Stimulated activated CD4-positive, alpha-beta T cell treated with anti-CD3 and anti-CD28 coated beads, Interleukin-12 subunit alpha, Interleukin-12 subunit beta, amount 100 ng/mL, for 48 hours (primary cell): Measurements from ENCODE around the gene CCT5.
"Not testable (repeated sequence)": the region's sequence is repeated elsewhere in the genome, so short reads cannot be mapped to it uniquely, and the experiment has no call there.

Experiments used
- DNase-seq, 3 donors: peaks; one replicate each; pipeline ENCODE4 v3.0.0-alpha.2; 2020; ENCODE audit warnings: low read depth in 2 of 3, low spot score in 1 of 3

The CCT5 gene

GRCh38 chr5:10244342-10244944 is 5.6 kb upstream of the CCT5 start:
- no peak for DNase-seq

- DNase-seq: no peak
Observed at GRCh38 chr5:10246761-10247160, 3.3 kb upstream of the CCT5 start.

- not testable (repeated sequence) for DNase-seq
Observed at GRCh38 chr5:10247217-10247616, 2.9 kb upstream of the CCT5 start.

GRCh38 chr5:10248378-10249260 is 1.5 kb upstream of the CCT5 start:
- DNase-seq: no peak

- DNase-seq: no peak
Observed at GRCh38 chr5:10250806-10251276, 761 bp downstream of the CCT5 start.

GRCh38 chr5:10251405-10251804 is 1.3 kb downstream of the CCT5 start:
- DNase-seq: no peak

GRCh38 chr5:10253390-10253789 is 3.3 kb downstream of the CCT5 start:
- no peak for DNase-seq

GRCh38 chr5:10254686-10255085 is 4.6 kb downstream of the CCT5 start:
- no peak for DNase-seq

- no peak for DNase-seq
Observed at GRCh38 chr5:10257870-10258269, 7.8 kb downstream of the CCT5 start.

- no peak for DNase-seq
Observed at GRCh38 chr5:10259899-10260298, 9.8 kb downstream of the CCT5 start.

GRCh38 chr5:10261065-10261464 is 11.0 kb downstream of the CCT5 start:
- no peak for DNase-seq

GRCh38 chr5:10262121-10262774 is 12.2 kb downstream of the CCT5 start:
- DNase-seq: no peak

GRCh38 chr5:10262995-10263394 is 12.9 kb downstream of the CCT5 start:
- no peak for DNase-seq

GRCh38 chr5:10264604-10265003 is 14.5 kb downstream of the CCT5 start:
- DNase-seq: no peak

GRCh38 chr5:10265245-10266109 is 15.4 kb downstream of the CCT5 start:
- DNase-seq: no peak

GRCh38 chr5:10266137-10266536 is 16.1 kb downstream of the CCT5 start:
- DNase-seq: no peak

- no peak for DNase-seq
Observed at GRCh38 chr5:10266839-10267238, 16.8 kb downstream of the CCT5 start.

- no peak for DNase-seq
Observed at GRCh38 chr5:10268100-10268499, 18.0 kb downstream of the CCT5 start.

GRCh38 chr5:10272053-10272874 is 22.2 kb downstream of the CCT5 start:
- DNase-seq: no peak

GRCh38 chr5:10272875-10273209 is 22.8 kb downstream of the CCT5 start:
- DNase-seq: not testable (repeated sequence)
